Pulmonary artery endothelial cell (primary cell): ENCODE measurements around the gene PROCA1. TPM values are rescaled to one million over a fixed set of nuclear protein-coding genes. Genes with fewer than 3 reads are reported as not detected.

Experiments
- DNase-seq: peaks from one replicate; pipeline ENCODE4 v3.0.0-alpha.2; 2011; ENCODE audit warnings: low read depth, low spot score
- total RNA-seq: library from RNA; depleted of rRNA; stranded (reverse); fragments of >200 nt; gene quantifications from 2 replicates; pipeline ENCODE4 v1.2.3, GENCODE V29; 2014

Gene PROCA1, protein sequence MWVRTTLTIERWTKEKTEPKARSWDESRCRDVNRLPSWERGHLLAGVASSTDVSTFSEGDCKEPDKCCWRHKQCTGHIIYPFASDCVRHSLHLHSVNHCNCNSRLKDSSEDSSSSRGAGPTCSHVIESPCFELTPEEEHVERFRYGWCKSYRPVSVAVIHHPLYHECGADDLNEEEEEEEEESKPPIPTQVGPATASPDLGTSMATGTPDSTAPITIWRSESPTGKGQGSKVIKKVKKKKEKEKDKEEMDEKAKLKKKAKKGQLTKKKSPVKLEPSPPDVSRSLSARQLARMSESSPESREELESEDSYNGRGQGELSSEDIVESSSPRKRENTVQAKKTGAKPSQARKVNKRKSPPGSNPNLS
- total RNA-seq, result 0.66 and 2.3 TPM in 2 replicates

DNA sequence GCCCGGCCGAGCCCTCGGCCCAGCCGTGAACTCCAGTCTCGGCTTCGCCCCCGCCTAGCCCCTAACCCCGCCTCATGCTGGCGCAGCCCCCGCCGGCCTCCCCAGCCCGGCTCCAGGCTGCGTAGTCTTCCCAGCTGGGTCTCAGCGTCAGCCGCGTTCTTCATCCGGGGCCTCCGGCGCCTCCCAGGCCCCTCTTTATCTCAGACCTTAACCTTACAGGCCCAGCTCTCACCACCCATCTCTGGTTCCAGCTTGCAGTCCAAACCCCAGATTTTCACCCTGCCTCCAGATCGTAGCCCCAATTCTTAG is at the start of gene PROCA1:
Gene PROCA1, minus strand, starts transcription at position 166 of the 309 bp plus-strand sequence. CDS start 228 bp downstream, outside the sequence.
- no peak for DNase-seq

DNA sequence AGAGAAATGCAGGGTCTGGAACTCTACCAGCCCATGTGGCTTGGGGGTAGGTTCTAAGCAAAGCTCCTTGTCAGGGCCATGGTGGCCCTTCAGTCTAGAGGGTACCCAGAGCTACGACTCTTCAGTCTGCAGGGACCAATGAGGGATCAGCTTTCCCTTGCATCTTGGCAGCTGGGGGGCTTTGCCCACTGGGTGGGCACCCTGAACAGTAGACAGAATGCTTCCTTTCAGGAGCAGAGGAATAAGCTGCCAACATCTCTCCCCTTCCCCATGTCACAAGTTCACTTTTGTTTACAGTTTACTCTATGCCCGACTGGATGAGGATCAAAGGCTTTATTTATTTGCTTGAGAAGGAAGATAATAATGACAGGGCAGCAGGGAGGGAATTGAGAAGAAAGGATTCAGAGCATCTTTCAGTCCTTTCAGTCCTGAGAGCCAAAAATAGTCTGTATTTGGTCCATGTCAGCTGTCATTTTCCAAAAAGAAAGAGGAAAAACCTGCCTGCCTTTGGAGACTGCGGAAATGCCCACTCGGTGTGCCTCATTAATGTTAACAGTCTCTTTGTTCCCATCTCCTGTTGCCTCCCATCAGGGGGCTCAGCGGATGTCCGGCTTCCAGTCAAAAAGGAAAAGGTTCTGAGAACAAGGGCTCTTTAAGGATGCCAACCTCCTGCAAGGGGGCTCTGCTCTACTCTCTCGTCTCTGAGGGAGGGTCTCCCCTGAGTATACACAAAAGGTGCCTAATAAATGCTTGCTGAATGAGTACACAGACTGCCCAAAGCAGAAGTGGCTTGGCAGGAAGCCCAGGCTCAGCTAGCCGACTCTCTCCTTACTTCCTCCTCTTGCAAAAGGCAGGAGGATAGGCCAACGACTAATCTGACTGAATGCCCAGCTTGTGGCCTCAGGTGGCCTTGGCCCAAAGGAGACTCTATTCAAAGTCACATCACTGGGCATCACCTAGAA is 49.2 kb upstream of the PROCA1 start:
- no peak for DNase-seq

- no peak for DNase-seq
These were observed 47.7 kb upstream of the PROCA1 start for GRCh38 chr17:28759256-28759865.

GRCh38 chr17:28758411-28759121 is 46.9 kb upstream of the PROCA1 start:
- DNase-seq, result no peak

- no peak for DNase-seq
These were observed 44.5 kb upstream of the PROCA1 start for GRCh38 chr17:28756049-28756804.

DNA sequence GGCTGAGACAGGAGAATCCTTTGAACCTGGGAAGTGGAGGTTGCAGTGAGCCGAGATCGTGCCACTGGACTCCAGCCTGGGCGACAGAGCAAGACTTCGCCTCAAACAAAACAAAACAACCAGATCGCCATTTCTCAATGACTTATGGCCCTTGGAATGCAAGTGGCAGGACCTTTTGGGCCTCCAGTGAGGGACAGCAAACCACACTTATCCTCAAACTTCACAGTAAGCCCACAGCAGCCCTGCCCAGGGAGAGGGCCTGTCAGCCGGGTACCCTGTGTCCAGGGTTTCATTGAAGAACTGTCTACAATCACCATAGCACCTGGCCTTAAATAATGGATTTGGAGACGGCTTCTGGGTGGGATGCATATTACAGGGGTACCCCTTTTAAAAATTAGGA is 43.8 kb upstream of the PROCA1 start:
- DNase-seq, result no peak

GRCh38 chr17:28751600-28752366 is 40.1 kb upstream of the PROCA1 start:
- no peak for DNase-seq

- peak; percentile 80 for DNase-seq
These were observed 38.7 kb upstream of the PROCA1 start for GRCh38 chr17:28750178-28751047.

- DNase-seq, result no peak
These were observed 38.0 kb upstream of the PROCA1 start for GRCh38 chr17:28749516-28750177.

- DNase-seq, result no peak
These were observed 37.3 kb upstream of the PROCA1 start for GRCh38 chr17:28748852-28749515.

- DNase-seq, result no peak
These were observed 36.4 kb upstream of the PROCA1 start for GRCh38 chr17:28747801-28748750.

GRCh38 chr17:28747051-28747691 is 35.5 kb upstream of the PROCA1 start:
- no peak for DNase-seq

- DNase-seq, result no peak
These were observed 34.9 kb upstream of the PROCA1 start for GRCh38 chr17:28746611-28747050.

DNA sequence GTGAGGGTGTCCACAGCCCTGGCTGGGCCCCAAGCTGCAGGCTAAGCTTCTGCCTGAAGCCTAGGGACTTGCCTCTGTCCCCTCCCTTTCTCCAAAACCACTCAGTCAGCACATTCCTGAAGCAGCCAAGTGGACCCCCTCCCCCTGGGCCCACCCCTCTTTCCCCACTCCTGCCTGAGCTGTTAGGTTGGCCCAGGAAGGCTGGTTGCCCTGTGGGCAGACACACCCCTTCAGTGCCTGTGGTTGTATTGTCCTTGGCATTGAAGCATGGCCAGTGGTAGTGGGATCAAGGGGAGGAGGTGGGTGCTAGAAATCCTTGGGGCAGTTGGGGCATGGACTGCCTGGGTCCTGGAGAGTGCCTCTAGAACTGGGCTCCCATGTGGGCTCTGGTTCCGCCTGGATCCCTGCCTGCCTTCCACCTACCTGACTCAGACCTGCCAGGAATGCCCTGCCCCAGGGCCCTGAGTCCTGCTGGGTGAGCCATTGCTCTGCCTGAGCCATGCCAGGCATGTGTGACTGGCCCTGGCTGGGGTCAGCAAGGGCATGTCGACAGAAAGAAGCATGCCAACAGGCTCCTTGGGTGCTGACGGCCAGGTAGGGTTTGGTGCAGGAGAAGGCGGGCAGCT is 34.2 kb upstream of the PROCA1 start:
- DNase-seq, result no peak

- DNase-seq, result no peak
These were observed 33.5 kb upstream of the PROCA1 start for GRCh38 chr17:28744972-28745785.
